NCI-H146 (cell line): ENCODE measurements around the gene CCDC194.
A peak's percentile ranks its signal among the peaks of the same experiment; 100 is the strongest.
"Not testable (repeated sequence)": the region's sequence is repeated elsewhere in the genome, so short reads cannot be mapped to it uniquely, and the experiment has no call there.

ENCODE experiments used
- DNase-seq: peaks from one replicate; lab custom pipeline; 2025; lab: John Stamatoyannopoulos, UW

The CCDC194 gene

GRCh38 chr19:17376935-17377600 is 16.9 kb downstream of the CCDC194 start, which contains the start of gene PLVAP:
Gene PLVAP, minus strand, starts transcription at chr19:17377342. Its CDS starts 54 bp downstream, at chr19:17377288.
- no peak for DNase-seq

GRCh38 chr19:17370026-17370587 is 23.9 kb downstream of the CCDC194 start:
- no peak for DNase-seq

GRCh38 chr19:17365361-17365760 is 28.6 kb downstream of the CCDC194 start:
- DNase-seq = no peak

- DNase-seq = not testable (repeated sequence)
Observed at GRCh38 chr19:17363852-17364605, 30.0 kb downstream of the CCDC194 start.

- no peak for DNase-seq
Observed at GRCh38 chr19:17359905-17360800, 33.8 kb downstream of the CCDC194 start.

- DNase-seq = no peak
Observed at GRCh38 chr19:17358395-17358794, 35.6 kb downstream of the CCDC194 start.

GRCh38 chr19:17357724-17358123 is 36.3 kb downstream of the CCDC194 start:
- peak; percentile 27 for DNase-seq

GRCh38 chr19:17357078-17357666 is 36.8 kb downstream of the CCDC194 start:
- DNase-seq = no peak

GRCh38 chr19:17353386-17353785 is 40.6 kb downstream of the CCDC194 start:
- no peak for DNase-seq

GRCh38 chr19:17352608-17353280 is 41.3 kb downstream of the CCDC194 start:
- no peak for DNase-seq

- no peak for DNase-seq
Observed at GRCh38 chr19:17351815-17352435, 42.1 kb downstream of the CCDC194 start.

GRCh38 chr19:17348700-17349099 is 45.3 kb downstream of the CCDC194 start:
- DNase-seq = peak; percentile 62

- DNase-seq = no peak
Observed at GRCh38 chr19:17347877-17348276, 46.1 kb downstream of the CCDC194 start.

GRCh38 chr19:17347361-17347760 is 46.6 kb downstream of the CCDC194 start:
- no peak for DNase-seq

- DNase-seq = peak; percentile 58
Observed at GRCh38 chr19:17346109-17346671, 47.8 kb downstream of the CCDC194 start.

- no peak for DNase-seq
Observed at GRCh38 chr19:17341845-17342244, 52.2 kb downstream of the CCDC194 start.

GRCh38 chr19:17341386-17341785 is 52.6 kb downstream of the CCDC194 start:
- DNase-seq = no peak

GRCh38 chr19:17340871-17341357 is 53.1 kb downstream of the CCDC194 start:
- no peak for DNase-seq
